HL-60/S4 (cell line): ENCODE results near the gene COX4I2.
"Not testable (repeated sequence)": the region's sequence is repeated elsewhere in the genome, so short reads cannot be mapped to it uniquely, and the experiment has no call there.

Source experiments
- in situ Hi-C: fragments of 300-500 bp; cut with MboI; formaldehyde crosslinking; loops from 2 replicates; pipeline ENCODE4 v1.14.3; 2022; ENCODE audit warnings: low sequenced_read_pairs

The COX4I2 gene

GRCh38 chr20:31637660-31638059, at the start of gene COX4I2:
Gene COX4I2 (plus strand): TSS chr20:31637912. CDS start chr20:31639018, 1,106 bp downstream.
- in situ Hi-C loops, result no loop called here

- in situ Hi-C loops, result no loop called here
Measured at GRCh38 chr20:31590717-31591225, 46.9 kb upstream of the COX4I2 start.

GRCh38 chr20:31593221-31594001, 44.3 kb upstream of the COX4I2 start:
- in situ Hi-C loops, result no loop called here

GRCh38 chr20:31594002-31594557, 43.6 kb upstream of the COX4I2 start:
- in situ Hi-C loops, result no loop called here

- in situ Hi-C loops, result no loop called here
Measured at GRCh38 chr20:31594558-31595379, 42.9 kb upstream of the COX4I2 start.

GRCh38 chr20:31595380-31595653, 42.4 kb upstream of the COX4I2 start:
- in situ Hi-C loops, result no loop called here

- in situ Hi-C loops, result no loop called here
Measured at GRCh38 chr20:31595654-31596411, 41.9 kb upstream of the COX4I2 start.

- in situ Hi-C loops, result not testable (repeated sequence)
Measured at GRCh38 chr20:31596412-31596715, 41.3 kb upstream of the COX4I2 start.

- in situ Hi-C loops, result no loop called here
Measured at GRCh38 chr20:31596831-31597480, 40.8 kb upstream of the COX4I2 start.

- in situ Hi-C loops, result no loop called here
Measured at GRCh38 chr20:31597481-31597855, 40.2 kb upstream of the COX4I2 start.

GRCh38 chr20:31602431-31602778, 35.3 kb upstream of the COX4I2 start:
- in situ Hi-C loops, result no loop called here

- in situ Hi-C loops, result no loop called here
Measured at GRCh38 chr20:31602779-31603441, 34.8 kb upstream of the COX4I2 start.

GRCh38 chr20:31603822-31604566, 33.7 kb upstream of the COX4I2 start:
- in situ Hi-C loops, result no loop called here

- in situ Hi-C loops, result no loop called here
Measured at GRCh38 chr20:31604567-31605030, 33.1 kb upstream of the COX4I2 start.

- in situ Hi-C loops, result no loop called here
Measured at GRCh38 chr20:31605031-31605901, 32.4 kb upstream of the COX4I2 start, which contains the start of gene ID1. Gene ID1 (plus strand): TSS chr20:31605289. CDS start chr20:31605388, 99 bp downstream.

GRCh38 chr20:31605902-31606803, 31.6 kb upstream of the COX4I2 start:
- in situ Hi-C loops, result no loop called here
